Astrocyte (in vitro differentiated cells and primary cell): Measurements from ENCODE around the gene ARPP21. TPM values are rescaled to one million over a fixed set of nuclear protein-coding genes. Genes with fewer than 3 reads are reported as not detected.

Source experiments
- DNase-seq: peaks from one replicate; pipeline ENCODE4 v3.0.0-alpha.2; 2010; ENCODE audit warnings: low read depth
- FAIRE-seq: peaks from 2 replicates; lab custom pipeline; 2011; peaks lifted over from hg19 to GRCh38; lab: Jason Lieb, UNC
- H2AFZ ChIP-seq: 2 replicates; pipeline ENCODE4 v1.6.0; 2012; ENCODE audit warnings: low read depth, low read length, inconsistent platforms
- H3K27ac ChIP-seq: 2 replicates; pipeline ENCODE4 v1.5.1; 2011; ENCODE audit warnings: low read depth, low read length, inconsistent platforms
- H3K27me3 ChIP-seq: 2 replicates; pipeline ENCODE4 v1.6.0; 2011; ENCODE audit warnings: low read length, inconsistent platforms; ENCODE audit not compliant: insufficient read depth
- H3K36me3 ChIP-seq: 2 replicates; pipeline ENCODE4 v1.5.1; 2011; ENCODE audit warnings: low read length, inconsistent platforms; ENCODE audit not compliant: insufficient read depth
- H3K4me1 ChIP-seq: 2 replicates; pipeline ENCODE4 v1.5.1; 2011; ENCODE audit warnings: low read length, inconsistent platforms; ENCODE audit not compliant: insufficient read depth
- H3K4me2 ChIP-seq: 2 replicates; pipeline ENCODE4 v1.6.0; 2012; ENCODE audit warnings: low read length, inconsistent platforms
- H3K4me3 ChIP-seq: 2 replicates; pipeline ENCODE4 v1.5.1; 2011; ENCODE audit warnings: low read depth, mild to moderate bottlenecking, low read length, inconsistent platforms; ENCODE audit not compliant: insufficient read depth
- H3K79me2 ChIP-seq: 2 replicates; pipeline ENCODE4 v1.6.0; 2012; ENCODE audit warnings: mild to moderate bottlenecking, low read length, inconsistent platforms; ENCODE audit not compliant: insufficient read depth
- H3K9ac ChIP-seq: 2 replicates; pipeline ENCODE4 v1.6.0; 2012; ENCODE audit warnings: mild to moderate bottlenecking, low read length, inconsistent platforms
- H3K9me3 ChIP-seq: 2 replicates; pipeline ENCODE4 v1.5.1; 2012; ENCODE audit warnings: low read depth, mild to moderate bottlenecking, low read length, inconsistent platforms; ENCODE audit not compliant: insufficient read depth
- H4K20me1 ChIP-seq: 2 replicates; pipeline ENCODE4 v1.6.0; 2012; ENCODE audit warnings: low read length, inconsistent platforms; ENCODE audit not compliant: insufficient read depth
- H3K27ac Mint-ChIP-seq: one replicate; pipeline ENCODE4 v1.8.0; 2021; ENCODE audit warnings: mild to moderate bottlenecking, mixed read lengths; ENCODE audit not compliant: unreplicated experiment
- H3K27me3 Mint-ChIP-seq: one replicate; pipeline ENCODE4 v1.8.0; 2021; ENCODE audit warnings: low read depth, mixed read lengths; ENCODE audit not compliant: unreplicated experiment
- H3K36me3 Mint-ChIP-seq: one replicate; pipeline ENCODE4 v1.8.0; 2021; ENCODE audit warnings: low read depth, mixed read lengths; ENCODE audit not compliant: unreplicated experiment
- H3K4me1 Mint-ChIP-seq: one replicate; pipeline ENCODE4 v1.8.0; 2021; ENCODE audit warnings: low read depth, mixed read lengths; ENCODE audit not compliant: unreplicated experiment
- H3K4me3 Mint-ChIP-seq: one replicate; pipeline ENCODE4 v1.8.0; 2021; ENCODE audit warnings: mild to moderate bottlenecking, moderate library complexity, mixed read lengths; ENCODE audit not compliant: unreplicated experiment
- H3K9me3 Mint-ChIP-seq: one replicate; pipeline ENCODE4 v1.8.0; 2021; ENCODE audit warnings: mild to moderate bottlenecking, mixed read lengths; ENCODE audit not compliant: unreplicated experiment
- EZH2 ChIP-seq: IDR thresholded peaks from 2 replicates; pipeline ENCODE4 v1.6.1; 2012; ENCODE audit warnings: mild to moderate bottlenecking, low read length, inconsistent platforms; ENCODE audit not compliant: insufficient read depth
- total RNA-seq: library from RNA; stranded (reverse); gene quantifications from 2 replicates; pipeline ENCODE4 v1.2.1, GENCODE V29; 2021
- TF ChIP-seq, protein P1 (sequence below): IDR thresholded peaks from 2 replicates; pipeline ENCODE4 v1.5.1; 2011; ENCODE audit warnings: low read depth, mild to moderate bottlenecking, inconsistent platforms, low read length, moderate library complexity; ENCODE audit not compliant: insufficient read depth

The ARPP21 gene
- total RNA-seq, 1 donor from 2014 or later = 0.45 TPM

DNA sequence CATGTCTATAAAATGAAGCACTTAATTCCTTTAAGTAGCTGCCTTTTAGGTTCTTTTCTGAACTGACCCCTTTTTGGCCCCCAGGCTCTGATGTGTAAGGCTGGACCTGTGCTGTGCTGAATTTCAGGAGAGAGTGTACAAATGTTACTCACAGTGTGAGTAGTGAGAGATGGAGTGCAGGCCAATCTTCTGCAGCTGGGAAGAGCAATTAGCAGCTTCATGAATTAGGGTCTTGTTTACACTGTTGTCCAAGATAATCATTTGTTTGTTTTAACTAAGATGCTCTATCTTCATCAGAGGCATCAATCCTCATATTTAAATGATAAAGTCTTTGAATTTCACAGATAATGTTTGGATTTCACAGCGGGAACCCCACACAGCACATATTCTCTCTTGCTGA is 19.4 kb downstream of the ARPP21 start:
- H3K27ac ChIP-seq = no peak overlapping the region
- no peaks in the 10 kb centered on the region for H3K4me1 Mint-ChIP-seq
- TF ChIP-seq EZH2 = no peak
- TF ChIP-seq, protein P1, sequence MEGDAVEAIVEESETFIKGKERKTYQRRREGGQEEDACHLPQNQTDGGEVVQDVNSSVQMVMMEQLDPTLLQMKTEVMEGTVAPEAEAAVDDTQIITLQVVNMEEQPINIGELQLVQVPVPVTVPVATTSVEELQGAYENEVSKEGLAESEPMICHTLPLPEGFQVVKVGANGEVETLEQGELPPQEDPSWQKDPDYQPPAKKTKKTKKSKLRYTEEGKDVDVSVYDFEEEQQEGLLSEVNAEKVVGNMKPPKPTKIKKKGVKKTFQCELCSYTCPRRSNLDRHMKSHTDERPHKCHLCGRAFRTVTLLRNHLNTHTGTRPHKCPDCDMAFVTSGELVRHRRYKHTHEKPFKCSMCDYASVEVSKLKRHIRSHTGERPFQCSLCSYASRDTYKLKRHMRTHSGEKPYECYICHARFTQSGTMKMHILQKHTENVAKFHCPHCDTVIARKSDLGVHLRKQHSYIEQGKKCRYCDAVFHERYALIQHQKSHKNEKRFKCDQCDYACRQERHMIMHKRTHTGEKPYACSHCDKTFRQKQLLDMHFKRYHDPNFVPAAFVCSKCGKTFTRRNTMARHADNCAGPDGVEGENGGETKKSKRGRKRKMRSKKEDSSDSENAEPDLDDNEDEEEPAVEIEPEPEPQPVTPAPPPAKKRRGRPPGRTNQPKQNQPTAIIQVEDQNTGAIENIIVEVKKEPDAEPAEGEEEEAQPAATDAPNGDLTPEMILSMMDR = no peak

DNA sequence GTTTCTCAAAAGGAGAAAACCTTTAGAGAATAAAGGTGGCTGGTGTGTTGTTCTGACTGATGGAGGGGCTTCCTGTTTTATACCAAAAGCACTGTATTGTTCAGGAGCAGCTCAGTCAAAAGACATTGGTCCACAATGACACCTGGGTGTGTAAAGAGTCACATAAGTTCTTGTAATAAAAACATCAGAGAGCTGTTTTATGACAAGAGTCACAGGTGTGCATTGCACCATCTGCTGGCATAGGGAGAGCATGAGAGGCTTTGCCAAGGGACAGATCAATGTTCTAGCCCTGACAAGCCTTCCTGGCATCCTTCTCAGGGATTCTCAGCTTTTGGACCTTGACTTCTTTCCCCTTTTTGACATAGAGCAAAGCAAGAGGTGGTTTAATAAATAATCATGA is 20.4 kb downstream of the ARPP21 start:
- Histone ChIP-seq H3K36me3 (no peaks in the 10 kb centered on the region), H3K9me3 (no peaks in the 10 kb centered on the region), H3K27ac (no peak overlapping the region), H3K4me2 (no peak overlapping the region), H3K9ac (no peak overlapping the region), H3K4me3 (no peak overlapping the region), H3K79me2 (no peaks in the 10 kb centered on the region), H2AFZ (no peak overlapping the region), H3K27me3 (no peaks in the 10 kb centered on the region), H4K20me1 (no peaks in the 10 kb centered on the region), H3K4me1 (peaks cover 6% of the 10 kb centered on the region)
- DNase-seq (no peak), FAIRE-seq (no peak)
- Mint-ChIP-seq H3K9me3 (no peaks in the 10 kb centered on the region), H3K27me3 (peaks cover 3% of the 10 kb centered on the region), H3K4me1 (peaks cover 6% of the 10 kb centered on the region), H3K4me3 (no peak overlapping the region), H3K27ac (no peak overlapping the region), H3K36me3 (no peaks in the 10 kb centered on the region)
- no peak for TF ChIP-seq EZH2
- TF ChIP-seq, protein P1 = no peak

More for the DNA sequence above, 19.4 kb downstream of the ARPP21 start:
- Histone ChIP-seq H3K4me2 (no peak overlapping the region), H4K20me1 (no peaks in the 10 kb centered on the region), H3K4me3 (no peak overlapping the region), H3K9ac (no peak overlapping the region), H3K9me3 (no peaks in the 10 kb centered on the region), H2AFZ (no peak overlapping the region), H3K79me2 (no peaks in the 10 kb centered on the region), H3K4me1 (no peaks in the 10 kb centered on the region), H3K36me3 (no peaks in the 10 kb centered on the region), H3K27me3 (no peaks in the 10 kb centered on the region)
- no peak overlapping the region for H3K27ac Mint-ChIP-seq
- H3K36me3 Mint-ChIP-seq = no peaks in the 10 kb centered on the region
- FAIRE-seq = no peak
- H3K4me3 Mint-ChIP-seq = no peak overlapping the region
- H3K9me3 Mint-ChIP-seq = no peaks in the 10 kb centered on the region
- H3K27me3 Mint-ChIP-seq = peaks cover 3% of the 10 kb centered on the region
- DNase-seq = no peak

DNA sequence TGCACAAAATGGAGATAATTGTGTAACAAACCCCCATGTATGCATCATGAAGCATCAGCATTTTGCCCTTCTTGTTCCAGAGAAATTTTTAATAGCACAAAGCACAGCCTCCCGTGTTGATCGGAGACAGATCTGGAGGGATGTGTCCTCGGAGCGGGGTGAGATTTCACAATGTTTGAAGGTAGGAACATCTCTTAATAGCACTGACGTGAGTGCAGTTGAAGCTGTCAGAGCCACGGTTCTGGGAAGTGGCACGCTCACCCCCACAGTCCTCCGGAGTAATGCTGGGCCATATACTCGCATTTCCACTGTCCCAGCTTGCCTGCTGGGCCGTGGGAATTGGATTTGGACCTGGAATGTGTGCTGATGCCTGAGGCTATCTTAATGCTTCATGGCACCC is 24.1 kb downstream of the ARPP21 start:
- no peaks in the 10 kb centered on the region for H3K36me3 ChIP-seq
- Mint-ChIP-seq H3K9me3 (no peaks in the 10 kb centered on the region), H3K4me1 (peaks cover 12% of the 10 kb centered on the region), H3K27ac (no peak overlapping the region), H3K36me3 (no peaks in the 10 kb centered on the region), H3K4me3 (no peak overlapping the region), H3K27me3 (peaks cover 3% of the 10 kb centered on the region)
- peaks cover 20% of the 10 kb centered on the region for H3K4me1 ChIP-seq
- TF ChIP-seq EZH2 = no peak
- TF ChIP-seq, protein P1 = no peak
- H2AFZ ChIP-seq = no peak overlapping the region
- no peak overlapping the region for H3K4me2 ChIP-seq
- no peaks in the 10 kb centered on the region for H3K27me3 ChIP-seq
- H4K20me1 ChIP-seq = no peaks in the 10 kb centered on the region
- no peaks in the 10 kb centered on the region for H3K79me2 ChIP-seq
- no peak overlapping the region for H3K9ac ChIP-seq
- FAIRE-seq = no peak
- no peak overlapping the region for H3K4me3 ChIP-seq
- DNase-seq = no peak
- H3K9me3 ChIP-seq = no peaks in the 10 kb centered on the region
- no peak overlapping the region for H3K27ac ChIP-seq
